ENCODE data around the gene CDH4. TPM values are rescaled to one million over a fixed set of nuclear protein-coding genes. Genes with fewer than 3 reads are reported as not detected.

CDH4 gene
- total RNA-seq, 1 donor from 2014 or later, result 39.7 TPM

GRCh38 chr20:61925555-61926252, 673.6 kb downstream of the CDH4 start:
- TF ChIP-seq, protein P1, sequence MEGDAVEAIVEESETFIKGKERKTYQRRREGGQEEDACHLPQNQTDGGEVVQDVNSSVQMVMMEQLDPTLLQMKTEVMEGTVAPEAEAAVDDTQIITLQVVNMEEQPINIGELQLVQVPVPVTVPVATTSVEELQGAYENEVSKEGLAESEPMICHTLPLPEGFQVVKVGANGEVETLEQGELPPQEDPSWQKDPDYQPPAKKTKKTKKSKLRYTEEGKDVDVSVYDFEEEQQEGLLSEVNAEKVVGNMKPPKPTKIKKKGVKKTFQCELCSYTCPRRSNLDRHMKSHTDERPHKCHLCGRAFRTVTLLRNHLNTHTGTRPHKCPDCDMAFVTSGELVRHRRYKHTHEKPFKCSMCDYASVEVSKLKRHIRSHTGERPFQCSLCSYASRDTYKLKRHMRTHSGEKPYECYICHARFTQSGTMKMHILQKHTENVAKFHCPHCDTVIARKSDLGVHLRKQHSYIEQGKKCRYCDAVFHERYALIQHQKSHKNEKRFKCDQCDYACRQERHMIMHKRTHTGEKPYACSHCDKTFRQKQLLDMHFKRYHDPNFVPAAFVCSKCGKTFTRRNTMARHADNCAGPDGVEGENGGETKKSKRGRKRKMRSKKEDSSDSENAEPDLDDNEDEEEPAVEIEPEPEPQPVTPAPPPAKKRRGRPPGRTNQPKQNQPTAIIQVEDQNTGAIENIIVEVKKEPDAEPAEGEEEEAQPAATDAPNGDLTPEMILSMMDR (IDR thresholded peaks at IDR 0.05; ENCODE audit: insufficient read depth, low read length, poor library complexity, severe bottlenecking), result no peak
- H3K36me3 ChIP-seq (ENCODE audit: control insufficient read depth, insufficient read depth, low read length), result no peaks in the 10 kb centered on the region
- no peak overlapping the region for H3K4me3 ChIP-seq (ENCODE audit: low read depth, low read length)
- H3K27me3 ChIP-seq (ENCODE audit: control insufficient read depth, insufficient read depth, low read length), result peaks cover 2% of the 10 kb centered on the region
- no peak for DNase-seq (ENCODE audit: low read depth)

DNA sequence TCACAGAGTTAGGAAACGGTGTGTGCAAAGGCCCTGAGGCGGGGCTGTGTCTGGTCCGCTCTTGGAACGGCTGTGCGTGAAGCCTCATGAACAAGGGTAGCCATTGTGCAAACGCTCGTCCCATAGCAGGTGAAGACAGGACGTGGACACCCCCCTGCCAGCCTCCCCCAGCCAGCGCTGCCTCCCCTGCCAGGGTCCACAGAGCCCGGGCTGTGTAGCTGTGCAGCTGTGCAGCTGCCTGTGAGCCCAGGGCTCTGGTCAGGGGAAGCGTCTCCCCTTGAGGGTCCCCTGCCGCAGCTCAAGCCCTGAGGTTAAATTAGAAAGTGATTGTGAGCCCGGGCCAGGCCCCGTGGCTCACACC, 674.2 kb downstream of the CDH4 start:
- TF ChIP-seq, protein P1 (IDR thresholded peaks at IDR 0.05; ENCODE audit: insufficient read depth, low read length, poor library complexity, severe bottlenecking), result no peak

DNA sequence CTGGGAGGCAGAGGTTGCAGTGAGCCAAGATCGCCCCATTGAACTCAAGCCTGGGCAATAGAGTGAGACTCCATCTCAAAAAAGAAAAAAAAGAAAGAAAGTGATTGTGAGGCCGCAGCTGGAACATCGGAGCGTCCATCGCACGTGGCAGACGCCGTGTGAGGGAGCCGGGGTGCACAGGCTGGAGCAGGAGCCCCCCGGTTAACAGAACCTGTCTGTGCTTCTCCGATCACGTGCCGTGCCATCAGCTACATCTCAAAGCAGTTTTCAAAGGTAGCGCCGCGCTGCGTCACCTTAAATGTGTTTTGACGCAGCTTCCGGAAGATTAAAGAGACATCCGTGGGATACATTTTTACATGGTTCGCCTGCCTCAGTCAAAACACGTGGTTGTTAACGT, 674.7 kb downstream of the CDH4 start:
- no peak overlapping the region for H3K4me3 ChIP-seq (ENCODE audit: low read depth, low read length)
- no peaks in the 10 kb centered on the region for H3K36me3 ChIP-seq (ENCODE audit: control insufficient read depth, insufficient read depth, low read length)
- TF ChIP-seq, protein P1 (IDR thresholded peaks at IDR 0.05; ENCODE audit: insufficient read depth, low read length, poor library complexity, severe bottlenecking), result no peak
- H3K27me3 ChIP-seq (ENCODE audit: control insufficient read depth, insufficient read depth, low read length), result peaks cover 2% of the 10 kb centered on the region
- DNase-seq (ENCODE audit: low read depth), result no peak

More for the DNA sequence above, 674.2 kb downstream of the CDH4 start:
- H3K27me3 ChIP-seq (ENCODE audit: control insufficient read depth, insufficient read depth, low read length), result peaks cover 2% of the 10 kb centered on the region
- H3K4me3 ChIP-seq (ENCODE audit: low read depth, low read length), result no peak overlapping the region
- no peak for DNase-seq (ENCODE audit: low read depth)
- H3K36me3 ChIP-seq (ENCODE audit: control insufficient read depth, insufficient read depth, low read length), result no peaks in the 10 kb centered on the region

GRCh38 chr20:61927193-61927825, 675.2 kb downstream of the CDH4 start:
- no peaks in the 10 kb centered on the region for H3K36me3 ChIP-seq (ENCODE audit: control insufficient read depth, insufficient read depth, low read length)
- DNase-seq (ENCODE audit: low read depth), result no peak
- H3K4me3 ChIP-seq (ENCODE audit: low read depth, low read length), result no peak overlapping the region
- TF ChIP-seq, protein P1 (IDR thresholded peaks at IDR 0.05; ENCODE audit: insufficient read depth, low read length, poor library complexity, severe bottlenecking), result no peak
- peaks cover under 1% of the 10 kb centered on the region for H3K27me3 ChIP-seq (ENCODE audit: control insufficient read depth, insufficient read depth, low read length)

DNA sequence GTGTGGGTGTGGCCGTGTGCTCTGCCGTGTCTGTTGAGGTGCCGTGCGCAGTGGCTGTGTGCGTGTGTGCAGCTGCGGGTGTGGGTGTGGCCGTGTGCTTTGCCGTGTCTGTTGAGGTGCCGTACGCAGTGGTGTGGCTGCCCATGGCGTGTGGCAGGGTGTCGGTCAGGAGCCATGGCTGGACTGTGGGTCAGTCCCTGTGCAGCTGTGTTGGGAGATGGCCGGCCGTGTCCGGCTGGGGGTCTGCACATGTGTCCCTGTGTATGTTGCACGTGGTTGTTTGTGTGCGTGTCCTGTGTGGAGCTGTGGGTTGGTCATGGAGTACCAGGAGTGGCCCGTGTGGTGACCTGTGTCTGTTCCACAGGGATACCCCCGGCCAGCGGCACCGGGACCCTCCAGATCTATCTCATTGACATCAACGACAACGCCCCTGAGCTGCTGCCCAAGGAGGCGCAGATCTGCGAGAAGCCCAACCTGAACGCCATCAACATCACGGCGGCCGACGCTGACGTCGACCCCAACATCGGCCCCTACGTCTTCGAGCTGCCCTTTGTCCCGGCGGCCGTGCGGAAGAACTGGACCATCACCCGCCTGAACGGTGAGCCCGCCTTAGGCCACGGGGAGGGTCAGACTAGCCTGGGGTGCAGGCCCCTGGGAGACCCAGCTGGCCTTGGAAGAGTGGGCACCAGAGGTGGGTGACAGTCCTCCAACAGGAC, 675.9 kb downstream of the CDH4 start:
- no peak for DNase-seq (ENCODE audit: low read depth)
- no peaks in the 10 kb centered on the region for H3K27me3 ChIP-seq (ENCODE audit: control insufficient read depth, insufficient read depth, low read length)
- no peak overlapping the region for H3K4me3 ChIP-seq (ENCODE audit: low read depth, low read length)
- TF ChIP-seq, protein P1 (IDR thresholded peaks at IDR 0.05; ENCODE audit: insufficient read depth, low read length, poor library complexity, severe bottlenecking), result no peak
- no peaks in the 10 kb centered on the region for H3K36me3 ChIP-seq (ENCODE audit: control insufficient read depth, insufficient read depth, low read length)
